Lower lobe of right lung (tissue), 2 donors: ENCODE measurements around the gene NME7. TPM values are rescaled to one million over a fixed set of nuclear protein-coding genes. Genes with fewer than 3 reads are reported as not detected.

Source experiments
- ATAC-seq, 2 donors: fragments of 200-7000 bp; cut with Tn5 transposase; one replicate each; pipeline ENCODE4 v1.9.1; 2020 to 2022; ENCODE audit warnings: mild to moderate bottlenecking in 2 of 2, moderate library complexity in 2 of 2
- DNase-seq: peaks from one replicate; pipeline ENCODE4 v3.0.0-alpha.2; 2020
- H3K27ac ChIP-seq: fragments of 200-600 bp; one replicate; pipeline ENCODE4 v1.8.0; 2022
- H3K27me3 ChIP-seq: fragments of 200-600 bp; one replicate; pipeline ENCODE4 v1.8.0; 2022; ENCODE audit warnings: low read depth
- H3K36me3 ChIP-seq: fragments of 200-600 bp; one replicate; pipeline ENCODE4 v1.8.0; 2022; ENCODE audit warnings: mild to moderate bottlenecking
- H3K4me1 ChIP-seq: fragments of 200-600 bp; one replicate; pipeline ENCODE4 v1.8.0; 2022
- H3K4me3 ChIP-seq: fragments of 200-600 bp; one replicate; pipeline ENCODE4 v1.8.0; 2022; ENCODE audit warnings: mild to moderate bottlenecking
- H3K9me3 ChIP-seq: fragments of 200-600 bp; one replicate; pipeline ENCODE4 v1.8.0; 2022
- CTCF ChIP-seq: fragments of 200-600 bp; IDR thresholded peaks from one replicate; pipeline ENCODE4 v1.8.0; 2022; ENCODE audit warnings: antibody characterized with exemption, mild to moderate bottlenecking
- intact Hi-C: fragments of 100-400 bp; cut with DNase I; formaldehyde crosslinking; loops from one replicate; pipeline ENCODE4 v1.11.0; 2022
- total RNA-seq: library from RNA; stranded (reverse); fragmentation: NEBNext Ultra II Directional; extraction: Animal tissue kit (Norgen Biotek cat#: 25700); gene quantifications from one replicate; pipeline ENCODE4 v1.2.1, GENCODE V29; 2021
- donor health status: DM: no; HTN: yes; CAD: no; lungs with severe emphysema.

Gene NME7
- total RNA-seq, 1 donor from 2014 or later, result 17.3 TPM

GRCh38 chr1:169390303-169390702, 22.7 kb upstream of the NME7 start:
- H3K27ac ChIP-seq, result no peak overlapping the region
- H3K27me3 ChIP-seq, result no peaks in the 10 kb centered on the region
- DNase-seq (no peak), ATAC-seq (no peak)
- H3K4me1 ChIP-seq, result no peaks in the 10 kb centered on the region
- H3K9me3 ChIP-seq, result no peaks in the 10 kb centered on the region
- H3K36me3 ChIP-seq, result peaks cover 88% of the 10 kb centered on the region
- no peak for TF ChIP-seq CTCF
- no peak overlapping the region for H3K4me3 ChIP-seq
- intact Hi-C loops, result no loop called here

- Histone ChIP-seq H3K27me3 (no peaks in the 10 kb centered on the region), H3K9me3 (no peaks in the 10 kb centered on the region), H3K27ac (no peak overlapping the region), H3K4me3 (no peak overlapping the region), H3K36me3 (peaks cover 92% of the 10 kb centered on the region), H3K4me1 (no peaks in the 10 kb centered on the region)
- no peak for ATAC-seq
- intact Hi-C loops, result no loop called here
- TF ChIP-seq CTCF, result no peak
- no peak for DNase-seq
Measured at GRCh38 chr1:169387399-169387798, 19.8 kb upstream of the NME7 start.

- no peak for ATAC-seq
- no peaks in the 10 kb centered on the region for H3K27me3 ChIP-seq
- intact Hi-C loops, result no loop called here
- no peaks in the 10 kb centered on the region for H3K9me3 ChIP-seq
- DNase-seq, result no peak
- no peak overlapping the region for H3K27ac ChIP-seq
- H3K4me3 ChIP-seq, result no peak overlapping the region
- H3K36me3 ChIP-seq, result peaks cover 84% of the 10 kb centered on the region
- no peaks in the 10 kb centered on the region for H3K4me1 ChIP-seq
- no peak for TF ChIP-seq CTCF
Measured at GRCh38 chr1:169383449-169383848, 15.9 kb upstream of the NME7 start.

GRCh38 chr1:169381162-169381561, 13.6 kb upstream of the NME7 start:
- peaks cover 87% of the 10 kb centered on the region for H3K36me3 ChIP-seq
- ATAC-seq, result no peak
- no peaks in the 10 kb centered on the region for H3K4me1 ChIP-seq
- intact Hi-C loops, result no loop called here
- H3K27me3 ChIP-seq, result no peaks in the 10 kb centered on the region
- H3K27ac ChIP-seq, result no peak overlapping the region
- no peak for TF ChIP-seq CTCF
- DNase-seq, result no peak
- H3K9me3 ChIP-seq, result no peaks in the 10 kb centered on the region
- no peak overlapping the region for H3K4me3 ChIP-seq

- DNase-seq (no peak), ATAC-seq (no peak)
- Histone ChIP-seq H3K27me3 (no peaks in the 10 kb centered on the region), H3K36me3 (peaks cover 43% of the 10 kb centered on the region), H3K4me3 (no peak overlapping the region), H3K9me3 (no peaks in the 10 kb centered on the region), H3K27ac (no peak overlapping the region), H3K4me1 (peaks cover 23% of the 10 kb centered on the region)
- no peak for TF ChIP-seq CTCF
- intact Hi-C loops, result no loop called here
Measured at GRCh38 chr1:169371404-169371803, 3.8 kb upstream of the NME7 start.

GRCh38 chr1:169368406-169368769, 791 bp upstream of the NME7 start:
- no peaks in the 10 kb centered on the region for H3K9me3 ChIP-seq
- intact Hi-C loops, result no loop called here
- TF ChIP-seq CTCF, result no peak
- ATAC-seq, result peak; percentile 24 to 43
- no peak for DNase-seq
- peaks cover 24% of the 10 kb centered on the region for H3K4me1 ChIP-seq
- H3K27ac ChIP-seq, result peak overlapping the region; percentile 82
- H3K4me3 ChIP-seq, result peak overlapping the region; percentile 79
- peaks cover 39% of the 10 kb centered on the region for H3K36me3 ChIP-seq
- no peaks in the 10 kb centered on the region for H3K27me3 ChIP-seq
